Endothelial cell of umbilical vein (primary cell): ENCODE measurements around the gene DARS1.

ENCODE experiments used
- CTCF ChIP-seq, 2 donors: IDR thresholded peaks; 1 replicate in 1 of 2; 2 replicates in 1 of 2; pipeline ENCODE4 v1.5.1; 2011; ENCODE audit warnings: low read length in 2 of 2, mild to moderate bottlenecking in 2 of 2, moderate library complexity in 2 of 2, control low read depth in 1 of 2, inconsistent platforms in 1 of 2, low read depth in 1 of 2; ENCODE audit not compliant: insufficient read depth in 1 of 2; ENCODE audit errors: extremely low read depth in 1 of 2
- EZH2 ChIP-seq: IDR thresholded peaks from 2 replicates; pipeline ENCODE4 v1.6.1; 2012; ENCODE audit warnings: borderline replicate concordance, low read depth, mild to moderate bottlenecking, moderate library complexity, low read length, inconsistent platforms; ENCODE audit not compliant: severe bottlenecking
- JUN ChIP-seq: IDR thresholded peaks from 2 replicates; pipeline ENCODE4 v1.6.1; 2011; ENCODE audit warnings: borderline replicate concordance, low read depth; ENCODE audit not compliant: insufficient read length, insufficient read depth
- POLR2A ChIP-seq: IDR thresholded peaks from 2 replicates; pipeline ENCODE4 v1.6.1; 2012; ENCODE audit warnings: low read depth, mild to moderate bottlenecking, control low read depth, low read length
- POLR2AphosphoS5 ChIP-seq: IDR thresholded peaks from 2 replicates; pipeline ENCODE4 v1.6.1; 2012; ENCODE audit warnings: low read depth, mild to moderate bottlenecking, control low read depth, low read length, moderate library complexity; ENCODE audit not compliant: insufficient read depth

- TF ChIP-seq CTCF (IDR thresholded peaks at IDR 0.05; ENCODE audit: extremely low read depth in 1 of 2, insufficient read depth in 1 of 2, low read depth in 1 of 2, low read length in 2 of 2) = no peak
- no peak for TF ChIP-seq JUN
- TF ChIP-seq POLR2A = no peak
- no peak for TF ChIP-seq EZH2
- TF ChIP-seq POLR2AphosphoS5 = no peak
Measured at GRCh38 chr2:136012315-136012714, 26.9 kb upstream of the DARS1 start.
